SK-N-SH (cell line): ENCODE results near the gene GLIS1. TPM values are rescaled to one million over a fixed set of nuclear protein-coding genes. Genes with fewer than 3 reads are reported as not detected.

Experiments used
- CTCF ChIA-PET: fragments of 300-600, 350-600 bp; formaldehyde crosslinking; extraction: SDS; loops from one replicate; lab custom pipeline; 2021; lab: Yijun Ruan, JAX
- POLR2A ChIA-PET: fragments of 350-600 bp; sonication (Branson Sonifier 250); formaldehyde crosslinking; extraction: SDS; loops from one replicate; lab custom pipeline; 2020; ENCODE audit warnings: antibody characterized with exemption, inconsistent platforms; lab: Yijun Ruan, JAX
- DNase-seq: peaks from one replicate; pipeline ENCODE4 v3.0.0; 2012
- H2AFZ ChIP-seq: fragments of 200-600 bp; sonication (generic); 2 replicates; pipeline ENCODE4 v1.8.1; 2016; ENCODE audit warnings: antibody characterized with exemption, mild to moderate bottlenecking, low read depth
- H3F3A ChIP-seq: fragments of 200-600 bp; sonication (generic); replicated peaks from 2 replicates; pipeline ENCODE3; 2016; ENCODE audit warnings: antibody characterized with exemption, mild to moderate bottlenecking; ENCODE audit not compliant: insufficient read depth
- H3K27ac ChIP-seq, 2 experiments: fragments of 200-500 bp in 1 of 2; fragments of 200-600 bp in 1 of 2; sonication (Bioruptor generic) in 1 of 2; sonication (generic), shearing (Covaris generic) in 1 of 2; 2 replicates each; pipeline versions ENCODE4 v1.5.1 to v1.6.1; 2014 to 2016; ENCODE audit warnings: low read depth in 2 of 2, inconsistent platforms in 1 of 2, low read length in 1 of 2, mild to moderate bottlenecking in 1 of 2, mixed read lengths in 1 of 2
- H3K27me3 ChIP-seq: fragments of 200-600 bp; sonication (generic), shearing (Covaris generic); 2 replicates; pipeline ENCODE4 v1.6.1; 2016; ENCODE audit warnings: mixed run types; ENCODE audit not compliant: insufficient read depth
- H3K36me3 ChIP-seq, 2 experiments: fragments of 200-500 bp in 1 of 2; fragments of 200-600 bp in 1 of 2; sonication (Bioruptor generic) in 1 of 2; sonication (generic) in 1 of 2; replicated peaks in 1 of 2; 2 replicates each; pipeline versions ENCODE3 to v1.5.1; 2014 to 2016; ENCODE audit warnings: low read length in 1 of 2, mild to moderate bottlenecking in 1 of 2; ENCODE audit not compliant: insufficient read depth in 2 of 2, control insufficient read depth in 1 of 2
- H3K4me1 ChIP-seq, 2 experiments: fragments of 200-500 bp in 1 of 2; fragments of 200-600 bp in 1 of 2; sonication (Bioruptor generic) in 1 of 2; sonication (generic), shearing (Covaris generic) in 1 of 2; 2 replicates each; pipeline versions ENCODE4 v1.5.1 to v1.6.1; 2014 to 2016; ENCODE audit warnings: low read depth in 1 of 2, low read length in 1 of 2, mixed run types in 1 of 2; ENCODE audit not compliant: insufficient read depth in 2 of 2, control insufficient read depth in 1 of 2
- H3K4me2 ChIP-seq: fragments of 200-600 bp; sonication (generic), shearing (Covaris generic); 2 replicates; pipeline ENCODE4 v1.6.1; 2017; ENCODE audit warnings: mixed run types
- H3K4me3 ChIP-seq, 2 experiments: fragments of 200-500 bp in 1 of 2; fragments of 200-600 bp in 1 of 2; sonication (Bioruptor generic) in 1 of 2; sonication (generic), shearing (Covaris generic) in 1 of 2; 2 replicates each; pipeline versions ENCODE4 v1.5.1 to v1.8.1; 2014 to 2016; ENCODE audit warnings: low read depth in 2 of 2, inconsistent platforms in 1 of 2, low read length in 1 of 2, mild to moderate bottlenecking in 1 of 2, mixed read lengths in 1 of 2, moderate library complexity in 1 of 2
- H3K79me2 ChIP-seq: fragments of 200-600 bp; sonication (generic); 2 replicates; pipeline ENCODE4 v1.8.1; 2017; ENCODE audit warnings: mild to moderate bottlenecking; ENCODE audit not compliant: insufficient read depth
- H3K9ac ChIP-seq: fragments of 200-600 bp; sonication (generic); 2 replicates; pipeline ENCODE4 v1.6.1; 2017; ENCODE audit warnings: mixed run types
- H3K9me2 ChIP-seq: fragments of 200-600 bp; sonication (generic); 2 replicates; pipeline ENCODE4 v1.6.1; 2017; ENCODE audit warnings: mixed run types
- H3K9me3 ChIP-seq: fragments of 200-600 bp; sonication (generic); 2 replicates; pipeline ENCODE4 v1.6.1; 2017; ENCODE audit warnings: mixed run types, mild to moderate bottlenecking, moderate library complexity
- H4K20me1 ChIP-seq: fragments of 200-600 bp; sonication (generic); 2 replicates; pipeline ENCODE4 v1.6.1; 2017; ENCODE audit warnings: mild to moderate bottlenecking, mixed run types; ENCODE audit not compliant: insufficient read depth
- CHD2 ChIP-seq: fragments of 150-350 bp; IDR thresholded peaks from 2 replicates; pipeline ENCODE4 v1.6.1; 2018; ENCODE audit warnings: low read length; ENCODE audit not compliant: partially characterized antibody
- EZH2phosphoT487 ChIP-seq: fragments of 200-600 bp; sonication (generic); IDR thresholded peaks from 2 replicates; pipeline ENCODE4 v1.6.1; 2017; ENCODE audit warnings: low read depth, mixed run types, mild to moderate bottlenecking, antibody characterized with exemption, moderate library complexity, borderline replicate concordance
- FOSL2 ChIP-seq: IDR thresholded peaks from 2 replicates; pipeline ENCODE4 v1.4.0; 2012; ENCODE audit warnings: low read depth, mild to moderate bottlenecking, moderate library complexity, borderline replicate concordance
- FOXJ3 ChIP-seq: sonication (generic); formaldehyde crosslinking; IDR thresholded peaks from 2 replicates; pipeline ENCODE4 v1.5.1; 2020; ENCODE audit warnings: mild to moderate bottlenecking, missing genetic modification reagents
- FOXM1 ChIP-seq: IDR thresholded peaks from 2 replicates; pipeline ENCODE4 v1.4.0; 2012; ENCODE audit warnings: low read depth, mild to moderate bottlenecking
- JUND ChIP-seq: IDR thresholded peaks from 2 replicates; pipeline ENCODE4 v1.4.0; 2012
- MEF2A ChIP-seq: IDR thresholded peaks from 2 replicates; pipeline ENCODE4 v1.4.0; 2012; ENCODE audit warnings: low read depth, borderline replicate concordance
- MXI1 ChIP-seq: IDR thresholded peaks from 2 replicates; pipeline ENCODE4 v1.6.1; 2012; ENCODE audit warnings: mild to moderate bottlenecking, low read depth, low read length, improper control_type of control experiment
- NFIC ChIP-seq: IDR thresholded peaks from 2 replicates; pipeline ENCODE4 v1.4.0; 2012; ENCODE audit warnings: borderline replicate concordance
- POLR2AphosphoS5 ChIP-seq: IDR thresholded peaks from 2 replicates; pipeline ENCODE4 v1.6.1; 2012; ENCODE audit warnings: low read depth, low read length
- RAD21 ChIP-seq: IDR thresholded peaks from 2 replicates; pipeline ENCODE4 v1.6.1; 2012; ENCODE audit warnings: mild to moderate bottlenecking, low read length
- RCOR1 ChIP-seq: fragments of 150-350 bp; IDR thresholded peaks from 2 replicates; pipeline ENCODE4 v1.6.1; 2017; ENCODE audit warnings: antibody characterized with exemption, low read length
- SIN3A ChIP-seq: IDR thresholded peaks from 2 replicates; pipeline ENCODE4 v1.6.1; 2012; ENCODE audit warnings: low read depth, mild to moderate bottlenecking, low read length, moderate library complexity, borderline replicate concordance
- SMC3 ChIP-seq: IDR thresholded peaks from 2 replicates; pipeline ENCODE4 v1.6.1; 2012; ENCODE audit warnings: low read depth, low read length, improper control_type of control experiment
- TAF1 ChIP-seq: IDR thresholded peaks from 2 replicates; pipeline ENCODE4 v1.6.1; 2012; ENCODE audit warnings: low read depth, mild to moderate bottlenecking, low read length, moderate library complexity, borderline replicate concordance
- TCF12 ChIP-seq: IDR thresholded peaks from 2 replicates; pipeline ENCODE4 v1.4.0; 2012
- WGBS: methylation state at CpG from one replicate; pipeline ENCODE4 v1.1.6; 2017; ENCODE audit warnings: low lambda C conversion rate; 5-methylcytosine and 5-hydroxymethylcytosine counted together
- polyA plus RNA-seq, 3 experiments: library from polyadenylated mRNA; depleted of rRNA; stranded (reverse); fragments of >200 nt; gene quantifications; 2 replicates each; pipeline ENCODE4 v1.2.3, GENCODE V29; 2012
- TF ChIP-seq, protein P1 (sequence below): IDR thresholded peaks from 2 replicates; pipeline ENCODE4 v1.4.0; 2012; ENCODE audit warnings: low read depth, borderline replicate concordance
- TF ChIP-seq, protein P2 (sequence below): IDR thresholded peaks from 2 replicates; pipeline ENCODE4; 2012
- TF ChIP-seq, protein P3 (sequence below): fragments of 200-600 bp; sonication (generic); IDR thresholded peaks from 2 replicates; pipeline ENCODE4 v1.6.1; 2017; ENCODE audit warnings: antibody characterized with exemption, mild to moderate bottlenecking, moderate library complexity
- TF ChIP-seq, protein P4 (sequence below): IDR thresholded peaks from 2 replicates; pipeline ENCODE4 v1.4.0; 2012; ENCODE audit warnings: low read depth

Gene GLIS1
- polyA plus RNA-seq, 1 of the 3 experiments (the other 2 are of a cell fraction): 0.13 TPM

DNA sequence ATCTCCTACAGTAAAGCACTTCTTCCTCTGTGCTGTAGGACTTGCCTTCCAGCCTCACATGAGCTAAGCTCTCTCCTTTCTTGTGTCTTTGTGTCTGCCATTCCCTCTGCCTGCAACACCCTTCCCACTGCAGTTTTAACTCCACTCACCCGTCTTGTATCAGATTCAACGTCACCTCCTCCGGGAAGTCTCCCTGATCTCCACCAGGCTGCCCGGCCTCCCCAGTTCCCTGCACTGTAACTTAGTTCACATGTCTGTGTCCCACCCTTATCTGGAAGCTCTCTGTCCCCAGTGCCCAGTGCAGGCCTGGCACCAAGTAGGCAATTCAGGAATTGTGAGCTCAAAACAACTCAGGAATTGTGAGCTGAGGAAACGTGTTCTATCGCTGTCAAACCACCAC is 96.4 kb downstream of the GLIS1 start:
- no peaks in the 10 kb centered on the region for H4K20me1 ChIP-seq

More for the DNA sequence above, 96.4 kb downstream of the GLIS1 start:
- TF ChIP-seq NFIC (no peak), TAF1 (no peak), EZH2phosphoT487 (no peak), POLR2AphosphoS5 (no peak), RAD21 (no peak), FOXJ3 (CRISPR knock-in tag) (no peak), CHD2 (no peak), FOSL2 (no peak), MXI1 (no peak), RCOR1 (no peak), SIN3A (no peak), MEF2A (no peak), SMC3 (no peak), JUND (no peak), FOXM1 (no peak), TCF12 (no peak)
- TF ChIP-seq, protein P1, sequence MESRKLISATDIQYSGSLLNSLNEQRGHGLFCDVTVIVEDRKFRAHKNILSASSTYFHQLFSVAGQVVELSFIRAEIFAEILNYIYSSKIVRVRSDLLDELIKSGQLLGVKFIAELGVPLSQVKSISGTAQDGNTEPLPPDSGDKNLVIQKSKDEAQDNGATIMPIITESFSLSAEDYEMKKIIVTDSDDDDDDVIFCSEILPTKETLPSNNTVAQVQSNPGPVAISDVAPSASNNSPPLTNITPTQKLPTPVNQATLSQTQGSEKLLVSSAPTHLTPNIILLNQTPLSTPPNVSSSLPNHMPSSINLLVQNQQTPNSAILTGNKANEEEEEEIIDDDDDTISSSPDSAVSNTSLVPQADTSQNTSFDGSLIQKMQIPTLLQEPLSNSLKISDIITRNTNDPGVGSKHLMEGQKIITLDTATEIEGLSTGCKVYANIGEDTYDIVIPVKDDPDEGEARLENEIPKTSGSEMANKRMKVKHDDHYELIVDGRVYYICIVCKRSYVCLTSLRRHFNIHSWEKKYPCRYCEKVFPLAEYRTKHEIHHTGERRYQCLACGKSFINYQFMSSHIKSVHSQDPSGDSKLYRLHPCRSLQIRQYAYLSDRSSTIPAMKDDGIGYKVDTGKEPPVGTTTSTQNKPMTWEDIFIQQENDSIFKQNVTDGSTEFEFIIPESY: no peak
- TF ChIP-seq, protein P2, sequence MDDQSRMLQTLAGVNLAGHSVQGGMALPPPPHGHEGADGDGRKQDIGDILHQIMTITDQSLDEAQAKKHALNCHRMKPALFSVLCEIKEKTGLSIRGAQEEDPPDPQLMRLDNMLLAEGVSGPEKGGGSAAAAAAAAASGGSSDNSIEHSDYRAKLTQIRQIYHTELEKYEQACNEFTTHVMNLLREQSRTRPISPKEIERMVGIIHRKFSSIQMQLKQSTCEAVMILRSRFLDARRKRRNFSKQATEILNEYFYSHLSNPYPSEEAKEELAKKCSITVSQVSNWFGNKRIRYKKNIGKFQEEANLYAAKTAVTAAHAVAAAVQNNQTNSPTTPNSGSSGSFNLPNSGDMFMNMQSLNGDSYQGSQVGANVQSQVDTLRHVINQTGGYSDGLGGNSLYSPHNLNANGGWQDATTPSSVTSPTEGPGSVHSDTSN: no peak
- TF ChIP-seq, protein P3, sequence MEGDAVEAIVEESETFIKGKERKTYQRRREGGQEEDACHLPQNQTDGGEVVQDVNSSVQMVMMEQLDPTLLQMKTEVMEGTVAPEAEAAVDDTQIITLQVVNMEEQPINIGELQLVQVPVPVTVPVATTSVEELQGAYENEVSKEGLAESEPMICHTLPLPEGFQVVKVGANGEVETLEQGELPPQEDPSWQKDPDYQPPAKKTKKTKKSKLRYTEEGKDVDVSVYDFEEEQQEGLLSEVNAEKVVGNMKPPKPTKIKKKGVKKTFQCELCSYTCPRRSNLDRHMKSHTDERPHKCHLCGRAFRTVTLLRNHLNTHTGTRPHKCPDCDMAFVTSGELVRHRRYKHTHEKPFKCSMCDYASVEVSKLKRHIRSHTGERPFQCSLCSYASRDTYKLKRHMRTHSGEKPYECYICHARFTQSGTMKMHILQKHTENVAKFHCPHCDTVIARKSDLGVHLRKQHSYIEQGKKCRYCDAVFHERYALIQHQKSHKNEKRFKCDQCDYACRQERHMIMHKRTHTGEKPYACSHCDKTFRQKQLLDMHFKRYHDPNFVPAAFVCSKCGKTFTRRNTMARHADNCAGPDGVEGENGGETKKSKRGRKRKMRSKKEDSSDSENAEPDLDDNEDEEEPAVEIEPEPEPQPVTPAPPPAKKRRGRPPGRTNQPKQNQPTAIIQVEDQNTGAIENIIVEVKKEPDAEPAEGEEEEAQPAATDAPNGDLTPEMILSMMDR: no peak
- TF ChIP-seq, protein P4, sequence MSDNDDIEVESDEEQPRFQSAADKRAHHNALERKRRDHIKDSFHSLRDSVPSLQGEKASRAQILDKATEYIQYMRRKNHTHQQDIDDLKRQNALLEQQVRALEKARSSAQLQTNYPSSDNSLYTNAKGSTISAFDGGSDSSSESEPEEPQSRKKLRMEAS: no peak
- Histone ChIP-seq H3F3A (no peaks in the 10 kb centered on the region), H3K36me3 (no peaks in the 10 kb centered on the region), H3K4me3 (no peak overlapping the region), H3K79me2 (no peaks in the 10 kb centered on the region), H3K9ac (no peak overlapping the region), H3K4me1 (peaks cover 0 to 42% of the 10 kb centered on the region in 2 experiments; a peak in 2 of 4 replicates), H3K9me3 (no peaks in the 10 kb centered on the region), H2AFZ (no peak overlapping the region), H3K9me2 (no peaks in the 10 kb centered on the region), H3K27ac (peak overlapping the region in 1 of 2 experiments; percentile 97; a peak in 2 of 4 replicates), H3K27me3 (no peaks in the 10 kb centered on the region), H3K4me2 (no peak overlapping the region)
- 82% methylated on average over 6 of the region's 6 CpGs for WGBS
- ChIA-PET POLR2A (interaction anchor here (0.8 to 1.7 kb wide), 3 partner anchors 15 to 38 kb away, joined by 3 to 7 read pairs (median 5); no protein-coding TSS in a partner anchor), CTCF (interaction anchor here (0.8 to 4.5 kb wide), 9 partner anchors 10 to 158 kb away, joined by 3 to 26 read pairs (median 3); no protein-coding TSS in a partner anchor)
- DNase-seq: no peak
